Suppressor macrophage treated with lipopolysaccharide for 4 hours (primary cell): ENCODE data around the gene MATR3.
A peak's percentile ranks its signal among the peaks of the same experiment; 100 is the strongest.
"Not testable (repeated sequence)": the region's sequence is repeated elsewhere in the genome, so short reads cannot be mapped to it uniquely, and the experiment has no call there.

Experiments used
- DNase-seq: peaks from one replicate; pipeline ENCODE4 v3.0.0-alpha.2; 2020

Gene MATR3

GRCh38 chr5:139293507-139294373 lies at the start of gene MATR3:
Gene MATR3, plus strand, starts transcription at chr5:139293740. Its CDS starts 13,676 bp downstream, at chr5:139307416.
- DNase-seq = peak; percentile 98

- no peak for DNase-seq
Measured at GRCh38 chr5:139245637-139246339, 47.8 kb upstream of the MATR3 start.

- peak; percentile 83 for DNase-seq
Measured at GRCh38 chr5:139246394-139246793, 47.1 kb upstream of the MATR3 start.

GRCh38 chr5:139248826-139249453 lies 44.6 kb upstream of the MATR3 start:
- DNase-seq = no peak

GRCh38 chr5:139251281-139251687 lies 42.3 kb upstream of the MATR3 start:
- peak; percentile 67 for DNase-seq

- DNase-seq = no peak
Measured at GRCh38 chr5:139251695-139252288, 41.7 kb upstream of the MATR3 start.

GRCh38 chr5:139253115-139253514 lies 40.4 kb upstream of the MATR3 start:
- no peak for DNase-seq

- DNase-seq = no peak
Measured at GRCh38 chr5:139256820-139257219, 36.7 kb upstream of the MATR3 start.

- DNase-seq = no peak
Measured at GRCh38 chr5:139262059-139262741, 31.3 kb upstream of the MATR3 start.

- peak; percentile 87 for DNase-seq
Measured at GRCh38 chr5:139262742-139263445, 30.6 kb upstream of the MATR3 start.

GRCh38 chr5:139263536-139263935 lies 30.0 kb upstream of the MATR3 start:
- DNase-seq = peak; percentile 30

GRCh38 chr5:139263946-139264345 lies 29.6 kb upstream of the MATR3 start:
- no peak for DNase-seq

- DNase-seq = peak; percentile 34
Measured at GRCh38 chr5:139265001-139265400, 28.5 kb upstream of the MATR3 start.

- DNase-seq = no peak
Measured at GRCh38 chr5:139266236-139266635, 27.3 kb upstream of the MATR3 start.

GRCh38 chr5:139267481-139267880 lies 26.1 kb upstream of the MATR3 start:
- DNase-seq = no peak

- DNase-seq = peak; percentile 12
Measured at GRCh38 chr5:139268364-139269202, 25.0 kb upstream of the MATR3 start.

- not testable (repeated sequence) for DNase-seq
Measured at GRCh38 chr5:139270718-139271117, 22.8 kb upstream of the MATR3 start.

GRCh38 chr5:139271201-139272027 lies 22.1 kb upstream of the MATR3 start:
- peak; percentile 53 for DNase-seq

- DNase-seq = peak; percentile 11
Measured at GRCh38 chr5:139272471-139273321, 20.8 kb upstream of the MATR3 start.
